Motor neuron (in vitro differentiated cells): ENCODE measurements around the gene FAM53A. TPM values are rescaled to one million over a fixed set of nuclear protein-coding genes. Genes with fewer than 3 reads are reported as not detected.
"Not testable (repeated sequence)": the region's sequence is repeated elsewhere in the genome, so short reads cannot be mapped to it uniquely, and the experiment has no call there.

Experiments
- ATAC-seq, 8 experiments: fragments of 200-7000 bp; cut with Tn5 transposase; replicated peaks in 6 of 8; 2 replicates each; pipeline ENCODE4 v1.8.0; 2021; ENCODE audit warnings: mild to moderate bottlenecking in 8 of 8, moderate library complexity in 8 of 8
- H3K27ac ChIP-seq, 2 donors: fragments of 250-450 bp; sonication (Bioruptor Pico); 2 replicates each; pipeline ENCODE4 v1.9.0; 2021; ENCODE audit warnings: antibody characterized with exemption in 2 of 2, mild to moderate bottlenecking in 2 of 2, moderate library complexity in 1 of 2
- H3K4me1 ChIP-seq, 2 donors: fragments of 250-450 bp; sonication (Bioruptor Pico); replicated peaks in 1 of 2; 2 replicates each; pipeline ENCODE4 v1.6.1; 2021; ENCODE audit warnings: antibody characterized with exemption in 2 of 2, mild to moderate bottlenecking in 2 of 2, moderate library complexity in 1 of 2
- H3K4me3 ChIP-seq, 5 donors: fragments of 250-450 bp; sonication (Bioruptor Pico); 2 replicates each; pipeline ENCODE4 v1.9.0; 2021; ENCODE audit warnings: antibody characterized with exemption in 5 of 5, mild to moderate bottlenecking in 5 of 5, moderate library complexity in 4 of 5
- WGBS, 10 experiments: fragments of 450-650 bp; shearing (Covaris generic); methylation state at CpG; one replicate each; pipeline ENCODE4 v1.0.0; 2022; 5-methylcytosine and 5-hydroxymethylcytosine counted together
- in situ Hi-C, 9 experiments: fragments of 400-800 bp; cut with MboI; loops; one replicate each; pipeline ENCODE4 v1.15.0; 2021; ENCODE audit warnings: low sequenced_read_pairs in 9 of 9, low pct_unique_long_range_greater_than_20kb in 2 of 9; ENCODE audit not compliant: unreplicated experiment in 9 of 9
- total RNA-seq, 8 experiments: library from RNA; unstranded; fragments of 300-600 nt; gene quantifications; 2 replicates each; pipeline versions ENCODE4 v1.2.3 to v1.2.4, GENCODE V29; 2022

Gene FAM53A
- total RNA-seq, 8 experiments from 2014 or later = 0.87 to 7.9 (median 2.1) TPM

DNA sequence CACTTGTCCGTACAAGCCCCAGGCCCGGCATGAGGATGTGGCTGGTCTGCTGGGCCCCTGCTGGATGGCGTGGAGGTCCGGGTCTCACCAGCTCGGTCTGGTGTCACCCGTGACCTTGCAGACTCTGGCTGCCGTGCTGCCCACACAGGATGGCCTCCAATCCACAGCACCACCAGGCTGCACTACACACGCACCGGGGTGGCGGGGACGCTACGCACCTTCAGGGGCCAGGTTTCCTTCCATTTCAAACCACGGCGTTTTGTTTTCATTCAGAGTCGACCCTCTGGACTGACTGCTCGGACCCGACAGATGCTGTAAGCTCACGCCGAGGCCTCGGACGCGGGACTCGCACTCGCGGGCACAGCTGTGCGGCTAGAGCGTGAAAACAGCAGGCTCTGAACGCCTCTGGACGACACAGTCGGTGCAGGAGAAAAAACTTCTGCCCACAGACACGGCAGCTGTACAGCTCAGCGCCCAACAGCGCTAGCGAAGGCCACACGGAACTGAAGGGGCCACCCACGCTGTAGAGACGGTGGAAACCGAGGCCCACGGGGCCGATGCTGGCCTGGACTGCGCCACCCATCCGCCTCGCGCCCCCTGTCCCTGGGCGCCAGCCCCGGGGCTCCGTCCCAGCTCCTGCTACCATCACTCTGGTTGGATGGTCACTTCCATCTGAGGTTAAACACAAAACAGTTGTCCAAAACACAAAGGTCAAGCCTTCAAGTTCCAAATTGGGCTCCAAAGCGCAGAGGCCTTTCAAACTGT, 40.0 kb downstream of the FAM53A start:
- Histone ChIP-seq H3K4me1 (peaks cover 10 to 13% of the 10 kb centered on the region in 2 donors), H3K4me3 (no peak overlapping the region), H3K27ac (no peak overlapping the region)
- 60 to 94% (median 87%) methylated on average over 1 to 24 of the region's 48 CpGs; no CpG with 5 or more reads in 4 of the 10 experiments for WGBS, 10 experiments
- in situ Hi-C loops = loop anchor here in 3 of 9 experiments (25.0 kb wide), 1 partner anchor 282 kb away; no protein-coding TSS in a partner anchor
- ATAC-seq = no peak

DNA sequence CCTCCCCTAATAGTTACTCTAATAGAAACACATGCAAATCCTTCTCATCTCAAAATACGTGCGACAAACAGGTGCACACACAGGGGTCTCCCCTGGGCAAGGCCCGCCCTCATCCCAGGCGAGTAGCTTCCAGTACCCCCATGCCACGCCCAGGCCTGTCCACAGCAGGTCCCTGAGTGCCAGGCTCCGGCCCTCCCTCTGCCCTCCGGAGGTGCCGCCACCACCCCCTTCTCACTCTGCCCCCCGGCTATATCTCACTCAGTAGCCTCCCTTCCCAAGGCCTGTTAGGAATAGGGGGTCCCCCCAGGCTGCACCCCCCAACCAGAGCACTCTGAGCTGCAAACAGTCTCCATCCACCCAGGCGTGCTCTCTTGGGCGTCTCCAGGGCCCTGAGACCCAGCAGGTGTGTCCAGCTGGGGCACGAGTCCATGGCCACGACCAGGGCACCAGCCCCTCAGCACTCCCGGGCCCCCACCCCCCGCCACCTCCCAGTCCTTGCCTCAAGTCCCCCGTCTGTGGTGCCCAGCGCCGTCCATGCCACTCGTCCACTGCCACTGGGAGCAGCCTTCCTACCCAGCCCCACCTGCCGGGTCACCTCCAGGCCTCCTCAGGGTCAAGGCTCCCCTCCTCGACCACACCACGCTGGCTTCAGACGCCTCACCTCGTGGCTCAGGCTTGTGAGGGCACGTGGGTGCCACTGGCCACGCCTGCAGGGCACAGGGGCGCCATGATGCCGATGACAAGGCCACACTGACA, 41.7 kb downstream of the FAM53A start:
- WGBS, 10 experiments = 83 to 100% (median 87%) methylated on average over 1 to 4 of the region's 28 CpGs; no CpG with 5 or more reads in 6 of the 10 experiments
- Histone ChIP-seq H3K4me1 (peaks cover 10 to 13% of the 10 kb centered on the region in 2 donors), H3K27ac (no peak overlapping the region), H3K4me3 (no peak overlapping the region)
- in situ Hi-C loops = loop anchor here in 3 of 9 experiments (25.0 kb wide), 1 partner anchor 280 kb away; no protein-coding TSS in a partner anchor
- no peak for ATAC-seq

DNA sequence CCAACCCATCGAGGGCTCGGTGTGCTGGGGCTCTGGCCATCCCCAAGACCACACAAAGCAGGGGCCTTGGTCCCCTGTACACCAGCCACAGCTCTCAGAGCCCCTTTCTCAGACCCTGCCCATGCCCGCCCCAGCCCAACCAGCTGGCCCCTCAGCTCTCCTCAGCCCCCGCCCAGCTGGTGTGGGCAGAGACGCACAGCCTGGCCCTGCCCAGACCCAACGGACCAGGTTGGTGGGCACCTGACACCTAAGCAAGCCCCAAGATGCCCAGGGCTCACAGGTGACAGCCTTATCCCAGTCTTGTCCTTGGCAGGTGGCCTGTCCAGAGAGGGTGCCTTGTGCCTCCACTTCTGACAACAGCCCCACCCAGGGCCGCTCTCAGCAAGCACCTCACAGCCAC, 42.4 kb downstream of the FAM53A start:
- in situ Hi-C loops = loop anchor here in 3 of 9 experiments (25.0 kb wide), 1 partner anchor 279 kb away; no protein-coding TSS in a partner anchor
- peaks cover 10 to 13% of the 10 kb centered on the region in 2 donors for H3K4me1 ChIP-seq
- no peak overlapping the region for H3K27ac ChIP-seq
- no peak overlapping the region for H3K4me3 ChIP-seq
- ATAC-seq = no peak
- 87% methylated on average over 3 of the region's 7 CpGs; no CpG with 5 or more reads in 9 of the 10 experiments for WGBS, 10 experiments

DNA sequence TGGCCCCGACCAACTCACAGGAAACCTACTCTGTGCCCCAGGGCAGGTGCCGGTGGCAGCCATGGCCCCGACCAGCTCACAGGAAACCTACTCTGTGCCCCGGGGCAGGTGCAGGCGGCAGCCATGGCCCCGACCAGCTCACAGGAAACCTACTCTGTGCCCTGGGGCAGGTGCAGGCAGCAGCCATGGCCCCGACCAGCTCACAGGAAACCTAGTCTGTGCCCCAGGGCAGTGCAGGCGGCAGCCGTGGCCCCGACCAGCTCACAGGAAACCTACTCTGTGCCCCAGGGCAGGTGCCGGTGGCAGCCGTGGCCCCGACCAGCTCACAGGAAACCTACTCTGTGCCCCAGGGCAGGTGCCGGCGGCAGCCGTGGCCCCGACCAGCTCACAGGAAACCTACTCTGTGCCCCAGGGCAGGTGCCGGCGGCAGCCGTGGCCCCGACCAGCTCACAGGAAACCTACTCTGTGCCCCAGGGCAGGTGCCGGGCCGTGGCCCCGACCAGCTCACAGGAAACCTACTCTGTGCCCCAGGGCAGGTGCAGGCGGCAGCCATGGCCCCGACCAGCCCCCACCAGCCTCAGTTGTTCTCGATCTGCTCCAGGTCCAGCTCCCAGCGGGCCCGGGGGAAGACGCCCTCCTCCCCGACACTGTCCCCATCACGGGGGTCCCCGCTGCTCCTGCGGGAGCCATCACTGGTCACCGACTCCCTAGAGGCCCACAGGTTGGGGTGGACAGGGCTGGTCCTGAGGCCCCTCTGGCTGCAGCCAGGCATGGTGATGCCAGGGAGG, 43.2 kb downstream of the FAM53A start:
- H3K4me3 ChIP-seq, H3K27ac ChIP-seq, ATAC-seq: not testable (repeated sequence)
- H3K4me1 ChIP-seq = peaks cover 10 to 13% of the 10 kb centered on the region in 2 donors
- in situ Hi-C loops = loop anchor here in 3 of 9 experiments (25.0 kb wide), 1 partner anchor 279 kb away; no protein-coding TSS in a partner anchor
- 100% methylated on average over 1 of the region's 35 CpGs; no CpG with 5 or more reads in 9 of the 10 experiments for WGBS, 10 experiments

GRCh38 chr4:1640190-1640589, 43.9 kb downstream of the FAM53A start:
- 54 to 75% (median 67%) methylated on average over 5 to 10 of the region's 16 CpGs; no CpG with 5 or more reads in 7 of the 10 experiments for WGBS, 10 experiments
- H3K4me3 ChIP-seq = no peak overlapping the region
- peak in 5 of 8 experiments; percentile 28 to 93 (median 70) for ATAC-seq
- no peak overlapping the region for H3K27ac ChIP-seq
- H3K4me1 ChIP-seq = peaks cover 10% of the 10 kb centered on the region in 2 donors
- in situ Hi-C loops = loop anchor here in 3 of 9 experiments (25.0 kb wide), 1 partner anchor 278 kb away; no protein-coding TSS in a partner anchor

- H3K4me1 ChIP-seq = peaks cover 3% of the 10 kb centered on the region in 2 donors
- no peak overlapping the region for H3K27ac ChIP-seq
- no peak overlapping the region for H3K4me3 ChIP-seq
- in situ Hi-C loops = loop anchor here in 3 of 9 experiments (25.0 kb wide), 1 partner anchor 277 kb away; no protein-coding TSS in a partner anchor
- WGBS, 10 experiments = 80 to 100% (median 80%) methylated on average over 1 to 5 of the region's 11 CpGs; no CpG with 5 or more reads in 7 of the 10 experiments
- ATAC-seq = no peak
Measured at GRCh38 chr4:1639299-1639868, 44.7 kb downstream of the FAM53A start.

- Histone ChIP-seq H3K4me3 (no peak overlapping the region), H3K27ac (no peak overlapping the region), H3K4me1 (peaks cover 6 to 8% of the 10 kb centered on the region in 2 donors)
- WGBS, 10 experiments = 100% methylated on average over 1 to 2 of the region's 11 CpGs; no CpG with 5 or more reads in 8 of the 10 experiments
- in situ Hi-C loops = loop anchor here in 3 of 9 experiments (25.0 kb wide), 1 partner anchor 277 kb away; no protein-coding TSS in a partner anchor
- ATAC-seq = peak in 3 of 8 experiments; percentile 10 to 12 (median 10)
Measured at GRCh38 chr4:1638873-1639272, 45.2 kb downstream of the FAM53A start.

DNA sequence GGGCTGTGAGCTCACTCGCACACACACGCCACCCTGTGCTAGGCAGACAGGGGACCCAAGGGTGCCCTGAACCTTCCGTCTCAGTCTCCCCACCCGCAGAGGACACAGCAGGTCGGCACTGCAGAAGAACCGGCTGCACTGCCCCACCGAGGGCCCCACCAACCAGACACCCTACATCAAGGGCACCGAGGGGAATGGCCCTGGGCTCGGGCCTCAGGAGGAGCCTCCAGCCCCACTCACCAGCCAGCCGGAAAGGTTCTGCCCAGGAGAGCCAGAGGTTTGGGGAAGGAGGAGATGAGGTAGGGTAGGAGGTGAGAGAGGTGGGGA, 45.9 kb downstream of the FAM53A start:
- peak in 1 of 8 experiments; percentile 10 for ATAC-seq
- WGBS, 10 experiments = 92% methylated on average over 7 of the region's 10 CpGs; no CpG with 5 or more reads in 9 of the 10 experiments
- Histone ChIP-seq H3K4me3 (no peak overlapping the region), H3K4me1 (peaks cover 13% of the 10 kb centered on the region in 2 donors), H3K27ac (no peak overlapping the region)
- in situ Hi-C loops = loop anchor here in 3 of 9 experiments (25.0 kb wide), 1 partner anchor 276 kb away; no protein-coding TSS in a partner anchor

- 60% methylated on average over 1 of the region's 12 CpGs; no CpG with 5 or more reads in 9 of the 10 experiments for WGBS, 10 experiments
- H3K4me3 ChIP-seq = no peak overlapping the region
- peaks cover 13 to 14% of the 10 kb centered on the region in 2 donors for H3K4me1 ChIP-seq
- peak in 2 of 8 experiments; percentile 11 to 12 for ATAC-seq
- in situ Hi-C loops = loop anchor here in 3 of 9 experiments (25.0 kb wide), 1 partner anchor 275 kb away; no protein-coding TSS in a partner anchor
- no peak overlapping the region for H3K27ac ChIP-seq
Measured at GRCh38 chr4:1637580-1638271, 46.4 kb downstream of the FAM53A start.

- ATAC-seq = no peak
- WGBS, 10 experiments = 57 to 100% (median 87%) methylated on average over 2 to 7 of the region's 30 CpGs; no CpG with 5 or more reads in 5 of the 10 experiments
Measured at GRCh38 chr4:1636490-1637211, 47.5 kb downstream of the FAM53A start.

DNA sequence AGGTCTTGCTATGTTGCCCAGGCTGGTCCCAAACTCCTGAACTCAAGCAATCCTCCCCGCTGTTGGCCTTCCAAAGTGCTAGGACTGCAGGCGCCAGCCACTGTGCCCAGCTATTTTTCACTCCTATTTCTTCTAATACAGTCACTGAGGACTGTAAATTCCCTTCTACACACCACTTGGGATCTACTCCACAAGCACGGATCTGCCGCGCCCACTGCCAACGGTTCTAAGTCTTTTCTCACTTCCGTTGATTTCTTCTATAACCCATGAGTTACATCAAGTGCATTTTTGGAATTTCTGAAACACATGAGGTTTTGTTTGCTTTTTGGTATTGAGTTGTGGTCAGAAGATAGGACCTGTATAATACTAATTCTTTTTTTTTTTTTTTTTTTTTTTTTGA, 48.6 kb downstream of the FAM53A start:
- no peak for ATAC-seq
- Histone ChIP-seq H3K4me3 (no peak overlapping the region), H3K4me1 (peaks cover 13 to 14% of the 10 kb centered on the region in 2 donors), H3K27ac (no peak overlapping the region)
- 66 to 95% (median 85%) methylated on average over 1 to 7 of the region's 7 CpGs; no CpG with 5 or more reads in 1 of the 10 experiments for WGBS, 10 experiments
- in situ Hi-C loops = loop anchor here in 3 of 9 experiments (25.0 kb wide), 1 partner anchor 273 kb away; no protein-coding TSS in a partner anchor

More at GRCh38 chr4:1636490-1637211, 47.5 kb downstream of the FAM53A start:
- Histone ChIP-seq H3K27ac (no peak overlapping the region), H3K4me3 (no peak overlapping the region), H3K4me1 (peaks cover 13 to 14% of the 10 kb centered on the region in 2 donors)
- in situ Hi-C loops = loop anchor here in 3 of 9 experiments (25.0 kb wide), 1 partner anchor 274 kb away; no protein-coding TSS in a partner anchor
